SK-N-SH (cell line): ENCODE measurements around the gene PHF21A.

Source experiments
- CTCF ChIP-seq: fragments of 200-600 bp; sonication (generic); IDR thresholded peaks from 2 replicates; pipeline ENCODE4 v1.6.1; 2017; ENCODE audit warnings: antibody characterized with exemption, mild to moderate bottlenecking, moderate library complexity
- EP300 ChIP-seq, 2 experiments: IDR thresholded peaks; 2 replicates each; pipeline versions ENCODE4 v1.4.0 to v1.6.1; 2012; ENCODE audit warnings: borderline replicate concordance in 1 of 2, low read depth in 1 of 2, low read length in 1 of 2
- EZH2phosphoT487 ChIP-seq: fragments of 200-600 bp; sonication (generic); IDR thresholded peaks from 2 replicates; pipeline ENCODE4 v1.6.1; 2017; ENCODE audit warnings: low read depth, mixed run types, mild to moderate bottlenecking, antibody characterized with exemption, moderate library complexity, borderline replicate concordance
- JUND ChIP-seq: IDR thresholded peaks from 2 replicates; pipeline ENCODE4 v1.4.0; 2012
- MAX ChIP-seq: IDR thresholded peaks from 2 replicates; pipeline ENCODE4 v1.4.0; 2012; ENCODE audit warnings: low read depth
- POLR2AphosphoS5 ChIP-seq: IDR thresholded peaks from 2 replicates; pipeline ENCODE4 v1.6.1; 2012; ENCODE audit warnings: low read depth, low read length
- REST ChIP-seq: IDR thresholded peaks from 2 replicates; pipeline ENCODE4 v1.6.1; 2012; ENCODE audit warnings: mild to moderate bottlenecking, low read depth, low read length, moderate library complexity
- RXRA ChIP-seq: IDR thresholded peaks from 2 replicates; pipeline ENCODE4 v1.4.0; 2012; ENCODE audit warnings: low read depth, mild to moderate bottlenecking, borderline replicate concordance
- SMC3 ChIP-seq: IDR thresholded peaks from 2 replicates; pipeline ENCODE4 v1.6.1; 2012; ENCODE audit warnings: low read depth, low read length, improper control_type of control experiment
- TAF1 ChIP-seq: IDR thresholded peaks from 2 replicates; pipeline ENCODE4 v1.6.1; 2012; ENCODE audit warnings: low read depth, mild to moderate bottlenecking, low read length, moderate library complexity, borderline replicate concordance
- USF2 ChIP-seq: fragments of 150-350 bp; IDR thresholded peaks from 2 replicates; pipeline ENCODE4 v1.6.1; 2017; ENCODE audit warnings: antibody characterized with exemption, low read length, low read depth, borderline replicate concordance
- YY1 ChIP-seq: IDR thresholded peaks from 2 replicates; pipeline ENCODE4 v1.4.0; 2012; ENCODE audit warnings: low read depth, mild to moderate bottlenecking

GRCh38 chr11:46117842-46118241, 3.4 kb downstream of the PHF21A start:
- TF ChIP-seq CTCF (peak; percentile 53), REST (no peak), SMC3 (no peak), RXRA (no peak), POLR2AphosphoS5 (no peak), TAF1 (no peak), YY1 (no peak), JUND (no peak), EZH2phosphoT487 (no peak), EP300 (IDR thresholded peaks at IDR 0.05; ENCODE audit: borderline replicate concordance in 1 of 2, low read depth in 1 of 2, low read length in 1 of 2) (no peak), MAX (no peak), USF2 (no peak)
